Measurements from ENCODE around the gene HIPK4. TPM values are rescaled to one million over a fixed set of nuclear protein-coding genes. Genes with fewer than 3 reads are reported as not detected.

HIPK4 gene
- total RNA-seq, 2 donors from 2014 or later: not detected

GRCh38 chr19:40407714-40408597 is 18.0 kb upstream of the HIPK4 start:
- intact Hi-C loops (cut with DNase I): no loop called here
- Histone ChIP-seq H3K36me3 (no peaks in the 10 kb centered on the region), H3K4me1 (no peaks in the 10 kb centered on the region), H3K27ac (no peak overlapping the region), H3K27me3 (no peaks in the 10 kb centered on the region), H3K9ac (ENCODE audit: low read depth in 2 of 2, low read length in 2 of 2) (no peak overlapping the region), H3K4me3 (no peak overlapping the region), H3K9me3 (no peaks in the 10 kb centered on the region)
- TF ChIP-seq CTCF (IDR thresholded peaks at IDR 0.05): no peak
- no peak for DNase-seq

- no peak for TF ChIP-seq CTCF (IDR thresholded peaks at IDR 0.05)
- peak overlapping the region; percentile 28 to 64 for H3K9ac ChIP-seq (ENCODE audit: low read depth in 2 of 2, low read length in 2 of 2)
- intact Hi-C loops (cut with DNase I): no loop called here
- peak; percentile 96 for DNase-seq
- peak overlapping the region; percentile 60 for H3K4me3 ChIP-seq
- H3K9me3 ChIP-seq: no peaks in the 10 kb centered on the region
- H3K27me3 ChIP-seq: no peaks in the 10 kb centered on the region
- H3K4me1 ChIP-seq: no peaks in the 10 kb centered on the region
- H3K27ac ChIP-seq: peak overlapping the region; percentile 65
- H3K36me3 ChIP-seq: no peaks in the 10 kb centered on the region
These were observed 13.4 kb upstream of the HIPK4 start for GRCh38 chr19:40403262-40403984.

- TF ChIP-seq CTCF (IDR thresholded peaks at IDR 0.05): no peak
- Histone ChIP-seq H3K27ac (no peak overlapping the region), H3K27me3 (no peaks in the 10 kb centered on the region), H3K9ac (ENCODE audit: low read depth in 2 of 2, low read length in 2 of 2) (no peak overlapping the region), H3K9me3 (no peaks in the 10 kb centered on the region), H3K4me1 (no peaks in the 10 kb centered on the region), H3K36me3 (no peaks in the 10 kb centered on the region), H3K4me3 (no peak overlapping the region)
- no peak for DNase-seq
- intact Hi-C loops (cut with DNase I): no loop called here
These were observed 10.6 kb upstream of the HIPK4 start for GRCh38 chr19:40400559-40400958.

- intact Hi-C loops (cut with DNase I): no loop called here
- Histone ChIP-seq H3K9me3 (no peaks in the 10 kb centered on the region), H3K9ac (ENCODE audit: low read depth in 2 of 2, low read length in 2 of 2) (no peak overlapping the region), H3K36me3 (no peaks in the 10 kb centered on the region), H3K4me3 (no peak overlapping the region), H3K27me3 (no peaks in the 10 kb centered on the region), H3K4me1 (no peaks in the 10 kb centered on the region), H3K27ac (no peak overlapping the region)
- no peak for TF ChIP-seq CTCF (IDR thresholded peaks at IDR 0.05)
- DNase-seq: peak; percentile 78
These were observed 8.6 kb upstream of the HIPK4 start for GRCh38 chr19:40398417-40399131.

GRCh38 chr19:40397568-40397906 is 7.6 kb upstream of the HIPK4 start:
- Histone ChIP-seq H3K9ac (ENCODE audit: low read depth in 2 of 2, low read length in 2 of 2) (no peak overlapping the region), H3K4me3 (no peak overlapping the region), H3K27me3 (no peaks in the 10 kb centered on the region), H3K9me3 (no peaks in the 10 kb centered on the region), H3K27ac (no peak overlapping the region), H3K4me1 (no peaks in the 10 kb centered on the region), H3K36me3 (no peaks in the 10 kb centered on the region)
- TF ChIP-seq CTCF (IDR thresholded peaks at IDR 0.05): no peak
- no peak for DNase-seq
- intact Hi-C loops (cut with DNase I): no loop called here

Data from colonic mucosa (tissue), 4 donors.